Measurements from ENCODE around the gene SBNO1.

SBNO1 gene

DNA sequence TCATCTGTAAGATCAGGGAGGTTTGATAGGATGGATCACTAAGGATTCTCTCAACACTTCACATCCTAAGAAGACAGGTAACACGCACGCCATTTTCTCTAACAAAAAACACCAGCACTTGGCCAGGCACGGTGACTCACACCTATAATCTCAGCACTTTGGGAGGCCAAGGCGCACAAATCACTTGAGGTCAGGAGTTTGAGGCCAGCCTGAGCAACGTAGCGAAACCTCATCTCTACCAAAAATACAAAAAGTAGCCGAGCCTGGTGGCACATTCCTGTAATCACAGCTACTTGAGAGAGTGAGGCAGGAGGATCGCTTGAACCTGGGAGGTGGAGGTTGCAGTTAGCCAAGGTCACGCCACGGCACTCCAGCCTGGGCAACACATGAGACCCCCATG lies 82.5 kb downstream of the SBNO1 start:
- Histone ChIP-seq H3K79me2 (ENCODE audit: insufficient read depth, low read length) (no peaks in the 10 kb centered on the region), H3K9ac (ENCODE audit: low read length) (no peak overlapping the region), H3K36me3 (ENCODE audit: low read length) (no peaks in the 10 kb centered on the region), H3K9me2 (replicated peaks; ENCODE audit: insufficient read depth, low read length) (no peaks in the 10 kb centered on the region), H3F3A (ENCODE audit: insufficient read depth) (no peaks in the 10 kb centered on the region), H3K4me3 (ENCODE audit: insufficient read depth, low read length, poor library complexity, severe bottlenecking) (no peak overlapping the region), H4K20me1 (ENCODE audit: low read depth, low read length) (no peaks in the 10 kb centered on the region), H3K4me2 (ENCODE audit: low read depth, low read length, poor library complexity, severe bottlenecking) (no peak overlapping the region), H3K27ac (ENCODE audit: low read depth, low read length) (no peak overlapping the region), H2AFZ (ENCODE audit: low read depth, low read length, severe bottlenecking) (no peak overlapping the region), H3K9me3 (ENCODE audit: insufficient read depth, low read length) (no peaks in the 10 kb centered on the region), H3K27me3 (ENCODE audit: low read length) (no peaks in the 10 kb centered on the region)
- TF ChIP-seq EZH2phosphoT487 (conservative IDR thresholded peaks at IDR 0.05; ENCODE audit: low read length) = no peak
- TF ChIP-seq, protein P1, sequence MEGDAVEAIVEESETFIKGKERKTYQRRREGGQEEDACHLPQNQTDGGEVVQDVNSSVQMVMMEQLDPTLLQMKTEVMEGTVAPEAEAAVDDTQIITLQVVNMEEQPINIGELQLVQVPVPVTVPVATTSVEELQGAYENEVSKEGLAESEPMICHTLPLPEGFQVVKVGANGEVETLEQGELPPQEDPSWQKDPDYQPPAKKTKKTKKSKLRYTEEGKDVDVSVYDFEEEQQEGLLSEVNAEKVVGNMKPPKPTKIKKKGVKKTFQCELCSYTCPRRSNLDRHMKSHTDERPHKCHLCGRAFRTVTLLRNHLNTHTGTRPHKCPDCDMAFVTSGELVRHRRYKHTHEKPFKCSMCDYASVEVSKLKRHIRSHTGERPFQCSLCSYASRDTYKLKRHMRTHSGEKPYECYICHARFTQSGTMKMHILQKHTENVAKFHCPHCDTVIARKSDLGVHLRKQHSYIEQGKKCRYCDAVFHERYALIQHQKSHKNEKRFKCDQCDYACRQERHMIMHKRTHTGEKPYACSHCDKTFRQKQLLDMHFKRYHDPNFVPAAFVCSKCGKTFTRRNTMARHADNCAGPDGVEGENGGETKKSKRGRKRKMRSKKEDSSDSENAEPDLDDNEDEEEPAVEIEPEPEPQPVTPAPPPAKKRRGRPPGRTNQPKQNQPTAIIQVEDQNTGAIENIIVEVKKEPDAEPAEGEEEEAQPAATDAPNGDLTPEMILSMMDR (IDR thresholded peaks at IDR 0.05; ENCODE audit: insufficient read depth, low read length, poor library complexity, severe bottlenecking) = no peak

DNA sequence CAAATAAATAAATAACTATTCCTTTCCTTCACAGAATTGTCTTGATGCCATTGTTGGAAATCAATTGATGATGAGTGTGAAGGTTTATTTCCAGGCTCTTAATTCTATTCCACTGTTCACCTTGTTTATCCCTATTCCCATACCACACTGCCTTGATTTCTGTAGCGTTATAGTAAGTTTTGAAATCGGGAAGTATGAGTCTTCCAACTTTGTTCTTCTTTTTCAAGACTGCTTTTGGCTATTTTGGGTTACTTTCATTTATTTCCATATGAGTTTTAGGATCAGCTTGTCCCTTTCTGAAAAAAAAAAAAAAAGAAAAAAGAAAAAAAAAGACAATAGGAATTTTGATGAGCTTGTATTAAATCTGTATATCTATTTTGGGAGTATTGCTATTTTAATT lies 83.7 kb downstream of the SBNO1 start:
- H3K4me3 ChIP-seq (ENCODE audit: insufficient read depth, low read length, poor library complexity, severe bottlenecking) = no peak overlapping the region
- H3K9me2 ChIP-seq (replicated peaks; ENCODE audit: insufficient read depth, low read length) = no peaks in the 10 kb centered on the region
- no peak overlapping the region for H3K4me2 ChIP-seq (ENCODE audit: low read depth, low read length, poor library complexity, severe bottlenecking)
- H3K27ac ChIP-seq (ENCODE audit: low read depth, low read length) = no peak overlapping the region
- no peaks in the 10 kb centered on the region for H3F3A ChIP-seq (ENCODE audit: insufficient read depth)
- H3K79me2 ChIP-seq (ENCODE audit: insufficient read depth, low read length) = no peaks in the 10 kb centered on the region
- no peaks in the 10 kb centered on the region for H3K9me3 ChIP-seq (ENCODE audit: insufficient read depth, low read length)
- H2AFZ ChIP-seq (ENCODE audit: low read depth, low read length, severe bottlenecking) = no peak overlapping the region
- H3K36me3 ChIP-seq (ENCODE audit: low read length) = no peaks in the 10 kb centered on the region
- H3K9ac ChIP-seq (ENCODE audit: low read length) = no peak overlapping the region
- no peaks in the 10 kb centered on the region for H4K20me1 ChIP-seq (ENCODE audit: low read depth, low read length)
- TF ChIP-seq, protein P1 (IDR thresholded peaks at IDR 0.05; ENCODE audit: insufficient read depth, low read length, poor library complexity, severe bottlenecking) = no peak
- no peak for TF ChIP-seq EZH2phosphoT487 (conservative IDR thresholded peaks at IDR 0.05; ENCODE audit: low read length)
- no peaks in the 10 kb centered on the region for H3K27me3 ChIP-seq (ENCODE audit: low read length)

DNA sequence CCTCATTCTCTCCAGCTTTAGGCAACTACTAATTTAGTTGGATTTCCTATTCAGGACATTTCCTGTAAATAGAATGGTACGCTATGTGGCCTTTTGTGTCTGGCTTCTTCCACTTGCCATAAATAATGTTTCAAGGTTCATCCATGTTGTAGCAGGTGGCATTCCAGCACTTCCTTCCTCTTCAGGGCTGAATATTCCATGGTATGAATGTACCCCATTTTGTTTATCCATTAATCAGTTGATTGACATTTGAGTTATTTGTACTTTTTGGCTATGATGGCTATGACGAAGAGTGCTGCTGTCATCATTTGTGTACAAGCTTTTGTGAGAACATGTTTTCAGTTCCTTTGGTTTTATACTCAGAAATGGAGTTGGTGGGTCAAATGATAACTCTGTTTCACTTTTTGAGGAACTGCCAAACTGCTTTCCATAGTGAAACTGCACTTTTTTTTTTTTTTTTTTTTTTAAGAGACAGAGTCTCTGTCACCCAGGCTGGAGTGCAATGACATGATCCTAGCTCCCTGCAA lies 86.5 kb downstream of the SBNO1 start:
- Histone ChIP-seq H3K9me2 (replicated peaks; ENCODE audit: insufficient read depth, low read length) (no peaks in the 10 kb centered on the region), H3K27ac (ENCODE audit: low read depth, low read length) (no peak overlapping the region), H3K27me3 (ENCODE audit: low read length) (no peaks in the 10 kb centered on the region), H2AFZ (ENCODE audit: low read depth, low read length, severe bottlenecking) (no peak overlapping the region), H3K36me3 (ENCODE audit: low read length) (no peaks in the 10 kb centered on the region), H3K9me3 (ENCODE audit: insufficient read depth, low read length) (no peaks in the 10 kb centered on the region), H3K4me3 (ENCODE audit: insufficient read depth, low read length, poor library complexity, severe bottlenecking) (no peak overlapping the region), H3K79me2 (ENCODE audit: insufficient read depth, low read length) (no peaks in the 10 kb centered on the region), H4K20me1 (ENCODE audit: low read depth, low read length) (no peaks in the 10 kb centered on the region), H3K9ac (ENCODE audit: low read length) (no peak overlapping the region), H3F3A (ENCODE audit: insufficient read depth) (no peaks in the 10 kb centered on the region), H3K4me2 (ENCODE audit: low read depth, low read length, poor library complexity, severe bottlenecking) (no peak overlapping the region)
- TF ChIP-seq, protein P1 (IDR thresholded peaks at IDR 0.05; ENCODE audit: insufficient read depth, low read length, poor library complexity, severe bottlenecking) = no peak
- no peak for TF ChIP-seq EZH2phosphoT487 (conservative IDR thresholded peaks at IDR 0.05; ENCODE audit: low read length)
